Transverse colon (tissue), 4 donors: Measurements from ENCODE around the gene SIPA1L3.

Experiments used
- POLR2AphosphoS5 ChIP-seq, 3 donors: sonication (generic); formaldehyde crosslinking; IDR thresholded peaks; one replicate each; pipeline ENCODE4 v1.6.1; 2016; ENCODE audit warnings: antibody characterized with exemption in 3 of 3
- TF ChIP-seq, protein P1 (sequence below), 5 experiments: fragments of 200-600 bp in 3 of 5; fragments of 450-650 bp in 2 of 5; sonication (generic) in 3 of 5; IDR thresholded peaks; 1 replicate in 2 of 5; 2 replicates in 3 of 5; pipeline ENCODE4 v1.5.1; 2016 to 2017; ENCODE audit warnings: antibody characterized with exemption in 5 of 5, inconsistent platforms in 3 of 5, mild to moderate bottlenecking in 2 of 5, moderate library complexity in 1 of 5

DNA sequence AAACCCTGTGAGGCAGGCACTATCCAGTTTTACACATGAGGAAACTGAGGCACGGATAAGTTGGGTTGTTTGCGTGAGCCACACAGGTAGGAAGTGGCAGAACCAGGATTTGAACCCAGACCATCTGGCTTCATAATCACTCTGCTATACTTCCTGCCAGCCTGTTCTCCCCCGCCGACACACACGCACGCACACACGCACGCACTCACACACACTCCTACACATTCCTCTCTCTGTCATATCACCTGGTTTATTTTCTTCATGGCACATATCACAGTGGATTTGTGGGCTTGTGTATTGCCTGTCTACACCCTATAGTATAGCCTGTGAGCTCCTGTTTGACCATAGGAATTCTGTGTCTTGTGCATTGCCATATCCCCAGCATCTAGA lies 140.0 kb downstream of the SIPA1L3 start:
- TF ChIP-seq, protein P1, sequence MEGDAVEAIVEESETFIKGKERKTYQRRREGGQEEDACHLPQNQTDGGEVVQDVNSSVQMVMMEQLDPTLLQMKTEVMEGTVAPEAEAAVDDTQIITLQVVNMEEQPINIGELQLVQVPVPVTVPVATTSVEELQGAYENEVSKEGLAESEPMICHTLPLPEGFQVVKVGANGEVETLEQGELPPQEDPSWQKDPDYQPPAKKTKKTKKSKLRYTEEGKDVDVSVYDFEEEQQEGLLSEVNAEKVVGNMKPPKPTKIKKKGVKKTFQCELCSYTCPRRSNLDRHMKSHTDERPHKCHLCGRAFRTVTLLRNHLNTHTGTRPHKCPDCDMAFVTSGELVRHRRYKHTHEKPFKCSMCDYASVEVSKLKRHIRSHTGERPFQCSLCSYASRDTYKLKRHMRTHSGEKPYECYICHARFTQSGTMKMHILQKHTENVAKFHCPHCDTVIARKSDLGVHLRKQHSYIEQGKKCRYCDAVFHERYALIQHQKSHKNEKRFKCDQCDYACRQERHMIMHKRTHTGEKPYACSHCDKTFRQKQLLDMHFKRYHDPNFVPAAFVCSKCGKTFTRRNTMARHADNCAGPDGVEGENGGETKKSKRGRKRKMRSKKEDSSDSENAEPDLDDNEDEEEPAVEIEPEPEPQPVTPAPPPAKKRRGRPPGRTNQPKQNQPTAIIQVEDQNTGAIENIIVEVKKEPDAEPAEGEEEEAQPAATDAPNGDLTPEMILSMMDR (IDR thresholded peaks at IDR 0.05), result no peak
- no peak for TF ChIP-seq POLR2AphosphoS5 (IDR thresholded peaks at IDR 0.05)
